Upper lobe of left lung (tissue), 6 donors: ENCODE results near the gene POLR3E. TPM values are rescaled to one million over a fixed set of nuclear protein-coding genes. Genes with fewer than 3 reads are reported as not detected.

Experiments
- ATAC-seq, 2 donors: fragments of 200-7000 bp; cut with Tn5 transposase; one replicate each; pipeline ENCODE4 v1.9.1; 2022; ENCODE audit warnings: mild to moderate bottlenecking in 2 of 2, moderate library complexity in 2 of 2; ENCODE audit not compliant: low FRiP score in 2 of 2
- DNase-seq, 2 donors: peaks; one replicate each; pipeline ENCODE4 v3.0.0-alpha.2; 2019 to 2020
- H3K27ac ChIP-seq, 4 donors: fragments of 200-600 bp; sonication (generic); one replicate each; pipeline ENCODE4 v1.5.1; 2016 to 2019
- H3K27me3 ChIP-seq, 4 donors: fragments of 200-600 bp; sonication (generic); one replicate each; pipeline ENCODE4 v1.5.1; 2017 to 2019
- H3K36me3 ChIP-seq, 4 donors: fragments of 200-600 bp; sonication (generic); one replicate each; pipeline ENCODE4 v1.5.1; 2016 to 2019
- H3K4me1 ChIP-seq, 4 donors: fragments of 200-600 bp; sonication (generic); one replicate each; pipeline ENCODE4 v1.5.1; 2018 to 2019
- H3K4me3 ChIP-seq, 4 donors: fragments of 200-600 bp; sonication (generic); one replicate each; pipeline ENCODE4 v1.5.1; 2017 to 2019; ENCODE audit warnings: mild to moderate bottlenecking in 2 of 4, moderate library complexity in 1 of 4
- H3K9me3 ChIP-seq, 4 donors: fragments of 200-600 bp; sonication (generic); one replicate each; pipeline ENCODE4 v1.5.1; 2018 to 2019
- EP300 ChIP-seq, 4 donors: sonication (generic); formaldehyde crosslinking; IDR thresholded peaks; one replicate each; pipeline ENCODE4 v1.5.1; 2017; ENCODE audit warnings: antibody characterized with exemption in 4 of 4, control low read depth in 2 of 4
- POLR2A ChIP-seq, 4 donors: fragments of 450-650 bp; IDR thresholded peaks; one replicate each; pipeline ENCODE4 v1.5.1; 2016 to 2017; ENCODE audit warnings: antibody characterized with exemption in 4 of 4, mild to moderate bottlenecking in 2 of 4
- POLR2AphosphoS5 ChIP-seq, 2 donors: sonication (generic); formaldehyde crosslinking; IDR thresholded peaks; one replicate each; pipeline ENCODE4 v1.5.1; 2017; ENCODE audit warnings: antibody characterized with exemption in 2 of 2
- WGBS, 2 donors: methylation state at CpG; one replicate each; pipeline ENCODE4 v1.1.5; 2017 to 2018; 5-methylcytosine and 5-hydroxymethylcytosine counted together
- total RNA-seq, 6 donors: library from RNA; depleted of rRNA in 4 of 6; stranded (reverse); fragments of >200 nt in 4 of 6; gene quantifications; one replicate each; pipeline versions ENCODE4 v1.1.0 to v1.2.1, GENCODE V29; 2016 to 2021
- TF ChIP-seq, protein P1 (sequence below), 6 experiments: fragments of 450-650 bp in 4 of 6; fragments of 200-600 bp in 2 of 6; sonication (generic) in 2 of 6; IDR thresholded peaks; one replicate each; pipeline ENCODE4 v1.5.1; 2016 to 2019; ENCODE audit warnings: antibody characterized with exemption in 6 of 6
- donor health status: DM: no; HTN: no; CAD: no; lungs with moderate emphysema.
- donor health status: DM: no; HTN: yes; CAD: no; lungs with severe emphysema.

Gene POLR3E
- total RNA-seq, 6 donors from 2014 or later: 27.0 to 91.1 (median 47.0) TPM

DNA sequence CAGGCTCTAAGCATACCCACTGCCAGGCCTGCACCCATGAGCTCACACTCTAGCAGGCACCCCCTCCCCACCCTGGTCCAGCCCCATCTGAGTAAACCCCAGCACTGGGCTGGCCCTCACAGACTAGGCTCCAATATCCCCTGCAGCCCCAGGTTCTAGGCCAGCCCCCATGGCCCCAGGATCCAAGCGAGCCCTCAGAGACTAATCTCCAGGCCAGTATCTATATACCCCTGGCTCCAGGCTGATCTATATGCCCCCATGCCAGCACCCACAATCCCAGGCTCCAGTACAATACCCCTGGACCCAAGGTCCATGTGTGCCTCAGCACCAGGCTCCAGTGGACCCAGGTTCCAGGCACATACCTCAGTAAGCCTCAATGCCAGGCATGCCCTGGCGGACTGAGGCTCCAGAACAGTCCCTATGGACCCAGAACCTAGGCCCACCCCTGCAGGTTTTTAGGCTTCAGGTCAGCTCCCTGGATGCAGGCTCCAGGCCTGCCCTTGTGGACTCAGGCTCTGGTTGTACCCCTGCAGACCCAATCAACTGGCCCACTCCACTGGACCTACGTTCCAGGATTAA lies 38.5 kb downstream of the POLR3E start:
- TF ChIP-seq POLR2A (IDR thresholded peaks at IDR 0.05) (no peak), EP300 (IDR thresholded peaks at IDR 0.05) (no peak), POLR2AphosphoS5 (IDR thresholded peaks at IDR 0.05) (no peak)
- TF ChIP-seq, protein P1, sequence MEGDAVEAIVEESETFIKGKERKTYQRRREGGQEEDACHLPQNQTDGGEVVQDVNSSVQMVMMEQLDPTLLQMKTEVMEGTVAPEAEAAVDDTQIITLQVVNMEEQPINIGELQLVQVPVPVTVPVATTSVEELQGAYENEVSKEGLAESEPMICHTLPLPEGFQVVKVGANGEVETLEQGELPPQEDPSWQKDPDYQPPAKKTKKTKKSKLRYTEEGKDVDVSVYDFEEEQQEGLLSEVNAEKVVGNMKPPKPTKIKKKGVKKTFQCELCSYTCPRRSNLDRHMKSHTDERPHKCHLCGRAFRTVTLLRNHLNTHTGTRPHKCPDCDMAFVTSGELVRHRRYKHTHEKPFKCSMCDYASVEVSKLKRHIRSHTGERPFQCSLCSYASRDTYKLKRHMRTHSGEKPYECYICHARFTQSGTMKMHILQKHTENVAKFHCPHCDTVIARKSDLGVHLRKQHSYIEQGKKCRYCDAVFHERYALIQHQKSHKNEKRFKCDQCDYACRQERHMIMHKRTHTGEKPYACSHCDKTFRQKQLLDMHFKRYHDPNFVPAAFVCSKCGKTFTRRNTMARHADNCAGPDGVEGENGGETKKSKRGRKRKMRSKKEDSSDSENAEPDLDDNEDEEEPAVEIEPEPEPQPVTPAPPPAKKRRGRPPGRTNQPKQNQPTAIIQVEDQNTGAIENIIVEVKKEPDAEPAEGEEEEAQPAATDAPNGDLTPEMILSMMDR (IDR thresholded peaks at IDR 0.05): no peak
- no peak overlapping the region for H3K27ac ChIP-seq
- 63% methylated on average over 3 of the region's 3 CpGs; no CpG with 5 or more reads in 1 of the 2 donors for WGBS, 2 donors
- H3K4me1 ChIP-seq: no peaks in the 10 kb centered on the region
- H3K36me3 ChIP-seq: peaks cover 9 to 53% (median 32%) of the 10 kb centered on the region in 4 donors
- DNase-seq: no peak
- ATAC-seq: peak in 1 of 2 donors; percentile 63
- H3K27me3 ChIP-seq: no peaks in the 10 kb centered on the region
- no peak overlapping the region for H3K4me3 ChIP-seq
- H3K9me3 ChIP-seq: peaks cover 0 to 8% (median 4%) of the 10 kb centered on the region in 4 donors

DNA sequence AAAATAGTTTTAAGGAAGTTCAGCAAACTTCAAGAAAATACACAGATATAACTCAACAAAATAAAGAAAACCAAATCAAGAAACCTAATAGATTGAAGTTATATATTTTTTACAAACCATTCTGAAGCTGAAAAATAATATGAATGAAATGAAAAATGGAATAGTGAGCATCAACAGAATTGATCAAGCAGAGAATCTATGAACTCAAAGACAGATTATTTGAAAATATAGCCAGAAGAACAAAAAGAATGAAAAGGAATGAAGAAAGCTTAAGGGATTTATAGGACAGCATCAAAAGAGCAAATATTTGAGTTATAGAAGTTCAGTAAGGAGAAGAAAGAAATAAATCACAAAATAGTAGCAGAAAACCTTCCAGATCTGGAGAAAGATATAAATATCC lies 39.4 kb downstream of the POLR3E start:
- no peak for TF ChIP-seq POLR2AphosphoS5 (IDR thresholded peaks at IDR 0.05)
- TF ChIP-seq POLR2A (IDR thresholded peaks at IDR 0.05): no peak
- no peak for TF ChIP-seq EP300 (IDR thresholded peaks at IDR 0.05)
- TF ChIP-seq, protein P1 (IDR thresholded peaks at IDR 0.05): no peak
- Histone ChIP-seq H3K27ac (no peak overlapping the region), H3K9me3 (peaks cover 0 to 12% (median 4%) of the 10 kb centered on the region in 4 donors), H3K4me3 (no peak overlapping the region), H3K27me3 (no peaks in the 10 kb centered on the region), H3K4me1 (no peaks in the 10 kb centered on the region), H3K36me3 (peaks cover 3 to 46% (median 28%) of the 10 kb centered on the region in 4 donors)
- DNase-seq: no peak
- no peak for ATAC-seq

DNA sequence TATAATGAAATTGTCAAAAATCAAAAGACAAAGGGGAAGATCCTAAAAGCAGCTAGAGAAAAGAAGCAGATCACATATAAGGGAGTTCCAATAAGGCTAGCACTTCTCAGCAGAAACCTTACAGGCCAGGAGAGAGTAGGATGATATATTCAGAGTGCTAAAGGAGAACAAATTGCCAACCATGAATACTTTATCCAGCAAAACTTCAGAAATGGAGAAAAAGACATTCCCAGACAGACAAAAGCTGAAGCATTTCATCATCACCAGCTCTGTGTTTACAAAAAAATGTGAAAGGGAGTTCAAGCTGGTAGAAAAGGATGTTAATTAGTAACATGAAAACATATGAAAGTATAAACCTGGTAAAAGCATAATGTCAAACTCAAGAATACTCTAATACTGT lies 39.8 kb downstream of the POLR3E start:
- DNase-seq (no peak), ATAC-seq (no peak)
- Histone ChIP-seq H3K27ac (no peak overlapping the region), H3K9me3 (peaks cover 0 to 12% (median 4%) of the 10 kb centered on the region in 4 donors), H3K4me1 (no peaks in the 10 kb centered on the region), H3K4me3 (no peak overlapping the region), H3K36me3 (peaks cover 3 to 42% (median 27%) of the 10 kb centered on the region in 4 donors), H3K27me3 (no peaks in the 10 kb centered on the region)
- TF ChIP-seq EP300 (IDR thresholded peaks at IDR 0.05): no peak
- TF ChIP-seq POLR2AphosphoS5 (IDR thresholded peaks at IDR 0.05): no peak
- TF ChIP-seq POLR2A (IDR thresholded peaks at IDR 0.05): no peak
- TF ChIP-seq, protein P1 (IDR thresholded peaks at IDR 0.05): no peak

DNA sequence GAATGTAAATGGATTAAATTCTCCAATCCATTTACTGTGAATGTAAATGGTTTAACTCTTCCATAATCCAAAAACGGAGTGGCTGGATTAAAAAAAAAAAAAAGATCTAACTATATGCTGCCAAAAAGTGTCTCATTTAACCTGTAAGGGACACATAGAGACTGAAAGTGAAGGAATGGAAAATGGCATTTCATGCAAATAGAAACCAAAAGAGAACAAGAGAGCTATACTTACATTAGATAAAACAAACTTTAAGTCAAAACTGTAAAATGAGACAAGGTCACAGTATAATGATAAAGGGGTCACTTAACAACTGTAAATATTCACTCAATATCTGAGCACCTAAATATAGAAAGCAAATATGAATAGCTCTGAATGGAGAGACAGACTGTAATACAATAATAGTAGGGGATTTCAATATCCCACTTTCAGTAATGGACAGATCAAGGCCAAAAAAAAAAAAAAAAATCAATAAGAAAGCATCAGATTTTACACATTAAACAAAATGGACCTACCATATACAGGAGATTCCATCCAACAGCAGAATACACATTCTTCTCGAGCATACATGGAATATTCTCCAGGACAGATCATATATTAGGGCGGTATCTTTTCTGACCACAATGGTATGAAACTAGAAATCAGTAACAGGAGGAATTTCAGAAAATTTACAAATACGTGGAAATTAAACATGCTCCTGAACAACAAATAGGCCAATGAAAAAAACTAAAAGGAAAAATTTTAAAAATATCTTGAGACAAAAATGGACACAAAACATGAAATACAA lies 40.8 kb downstream of the POLR3E start:
- Histone ChIP-seq H3K27me3 (no peaks in the 10 kb centered on the region), H3K27ac (no peak overlapping the region), H3K4me1 (no peaks in the 10 kb centered on the region), H3K4me3 (no peak overlapping the region), H3K36me3 (peaks cover 0 to 32% (median 24%) of the 10 kb centered on the region in 4 donors), H3K9me3 (peaks cover 0 to 12% (median 4%) of the 10 kb centered on the region in 4 donors)
- TF ChIP-seq POLR2A (IDR thresholded peaks at IDR 0.05) (no peak), EP300 (IDR thresholded peaks at IDR 0.05) (no peak), POLR2AphosphoS5 (IDR thresholded peaks at IDR 0.05) (no peak)
- TF ChIP-seq, protein P1 (IDR thresholded peaks at IDR 0.05): no peak
- no peak for DNase-seq
- 95 to 97% methylated on average over 4 of the region's 4 CpGs for WGBS, 2 donors
- no peak for ATAC-seq
